RWPE2 (cell line): ENCODE data around the gene DIP2C.
"Not testable (repeated sequence)": the region's sequence is repeated elsewhere in the genome, so short reads cannot be mapped to it uniquely, and the experiment has no call there.

ENCODE experiments used
- ATAC-seq: fragments of 200-7000 bp; cut with Tn5 transposase; 3 replicates; pipeline ENCODE4 v1.9.1; 2021; ENCODE audit warnings: low read depth
- DNase-seq: peaks from one replicate; pipeline ENCODE4 v3.0.0-alpha.2; 2020; ENCODE audit warnings: low spot score
- H3K27ac ChIP-seq: fragments of 450-650 bp; 2 replicates; pipeline ENCODE4 v1.5.1; 2017; ENCODE audit warnings: mild to moderate bottlenecking; ENCODE audit not compliant: poor library complexity, severe bottlenecking
- H3K27me3 ChIP-seq: fragments of 250-450 bp; sonication (Bioruptor Pico); 2 replicates; pipeline ENCODE4 v1.5.1; 2021; ENCODE audit warnings: mild to moderate bottlenecking, moderate library complexity; ENCODE audit not compliant: insufficient read depth, poor library complexity, severe bottlenecking
- H3K36me3 ChIP-seq: fragments of 250-450 bp; sonication (Bioruptor Pico); 2 replicates; pipeline ENCODE4 v1.5.1; 2020; ENCODE audit warnings: low read depth, mild to moderate bottlenecking, moderate library complexity
- H3K4me1 ChIP-seq: fragments of 250-450 bp; sonication (Bioruptor Pico); 2 replicates; pipeline ENCODE4 v1.5.1; 2021; ENCODE audit warnings: mild to moderate bottlenecking, moderate library complexity; ENCODE audit not compliant: insufficient read depth, poor library complexity, severe bottlenecking
- H3K4me3 ChIP-seq: fragments of 250-450 bp; sonication (Bioruptor Pico); 2 replicates; pipeline ENCODE4 v1.5.1; 2021; ENCODE audit warnings: mild to moderate bottlenecking, moderate library complexity; ENCODE audit not compliant: severe bottlenecking
- H3K9me3 ChIP-seq: fragments of 250-450 bp; sonication (Bioruptor Pico); 2 replicates; pipeline ENCODE4 v1.5.1; 2021; ENCODE audit warnings: mild to moderate bottlenecking, moderate library complexity; ENCODE audit not compliant: severe bottlenecking
- TF ChIP-seq, protein P1 (sequence below): fragments of 450-650 bp; IDR thresholded peaks from one replicate; pipeline ENCODE4 v1.5.1; 2017; ENCODE audit warnings: mild to moderate bottlenecking, moderate library complexity; ENCODE audit not compliant: poor library complexity, severe bottlenecking

DIP2C gene

DNA sequence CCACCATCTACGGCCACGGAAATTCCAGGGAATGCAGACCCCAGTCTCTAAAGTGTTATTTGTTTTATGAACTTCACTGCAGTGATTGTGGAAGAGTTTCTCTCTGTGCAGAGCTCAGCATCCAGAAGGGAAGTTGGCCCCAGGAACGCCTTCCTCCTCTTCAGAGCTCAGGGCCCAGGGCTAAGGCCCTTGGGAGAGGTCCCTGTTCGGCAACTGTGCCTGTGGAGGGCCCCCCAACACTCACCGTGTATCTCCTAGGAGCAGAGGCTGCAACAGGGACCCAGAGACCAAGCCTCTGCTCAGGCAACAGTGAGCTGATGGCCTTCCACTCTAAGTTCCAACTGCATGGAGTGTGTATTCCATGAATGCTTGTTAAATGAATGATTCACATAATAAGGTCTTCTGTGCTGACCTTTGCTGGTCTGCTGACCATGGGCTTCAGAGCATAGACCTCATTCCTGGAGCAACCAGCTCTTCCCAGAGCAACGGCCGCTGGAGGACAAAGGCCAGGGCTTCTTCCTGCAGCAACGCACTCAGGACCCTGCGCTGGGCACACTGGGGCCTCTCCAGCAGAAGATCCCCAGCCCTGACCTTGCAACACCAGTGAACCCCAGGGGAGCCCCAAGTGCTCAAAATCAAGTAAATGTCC is 7.7 kb downstream of the DIP2C start:
- DNase-seq (no peak), ATAC-seq (no peak)
- Histone ChIP-seq H3K4me3 (no peak overlapping the region), H3K27ac (no peak overlapping the region), H3K36me3 (no peaks in the 10 kb centered on the region), H3K27me3 (no peaks in the 10 kb centered on the region), H3K9me3 (no peaks in the 10 kb centered on the region), H3K4me1 (no peaks in the 10 kb centered on the region)
- TF ChIP-seq, protein P1, sequence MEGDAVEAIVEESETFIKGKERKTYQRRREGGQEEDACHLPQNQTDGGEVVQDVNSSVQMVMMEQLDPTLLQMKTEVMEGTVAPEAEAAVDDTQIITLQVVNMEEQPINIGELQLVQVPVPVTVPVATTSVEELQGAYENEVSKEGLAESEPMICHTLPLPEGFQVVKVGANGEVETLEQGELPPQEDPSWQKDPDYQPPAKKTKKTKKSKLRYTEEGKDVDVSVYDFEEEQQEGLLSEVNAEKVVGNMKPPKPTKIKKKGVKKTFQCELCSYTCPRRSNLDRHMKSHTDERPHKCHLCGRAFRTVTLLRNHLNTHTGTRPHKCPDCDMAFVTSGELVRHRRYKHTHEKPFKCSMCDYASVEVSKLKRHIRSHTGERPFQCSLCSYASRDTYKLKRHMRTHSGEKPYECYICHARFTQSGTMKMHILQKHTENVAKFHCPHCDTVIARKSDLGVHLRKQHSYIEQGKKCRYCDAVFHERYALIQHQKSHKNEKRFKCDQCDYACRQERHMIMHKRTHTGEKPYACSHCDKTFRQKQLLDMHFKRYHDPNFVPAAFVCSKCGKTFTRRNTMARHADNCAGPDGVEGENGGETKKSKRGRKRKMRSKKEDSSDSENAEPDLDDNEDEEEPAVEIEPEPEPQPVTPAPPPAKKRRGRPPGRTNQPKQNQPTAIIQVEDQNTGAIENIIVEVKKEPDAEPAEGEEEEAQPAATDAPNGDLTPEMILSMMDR: no peak

GRCh38 chr10:680745-681144 is 8.7 kb downstream of the DIP2C start:
- no peak overlapping the region for H3K4me3 ChIP-seq
- DNase-seq: no peak
- no peak for ATAC-seq
- H3K36me3 ChIP-seq: no peaks in the 10 kb centered on the region
- H3K27me3 ChIP-seq: no peaks in the 10 kb centered on the region
- TF ChIP-seq, protein P1: no peak
- H3K4me1 ChIP-seq: no peaks in the 10 kb centered on the region
- no peaks in the 10 kb centered on the region for H3K9me3 ChIP-seq
- no peak overlapping the region for H3K27ac ChIP-seq

- no peak overlapping the region for H3K4me3 ChIP-seq
- H3K4me1 ChIP-seq: no peaks in the 10 kb centered on the region
- no peaks in the 10 kb centered on the region for H3K9me3 ChIP-seq
- no peaks in the 10 kb centered on the region for H3K27me3 ChIP-seq
- DNase-seq (no peak), ATAC-seq (no peak)
- TF ChIP-seq, protein P1: no peak
- H3K27ac ChIP-seq: no peak overlapping the region
- no peaks in the 10 kb centered on the region for H3K36me3 ChIP-seq
Measured at GRCh38 chr10:680146-680545, 9.3 kb downstream of the DIP2C start.

DNA sequence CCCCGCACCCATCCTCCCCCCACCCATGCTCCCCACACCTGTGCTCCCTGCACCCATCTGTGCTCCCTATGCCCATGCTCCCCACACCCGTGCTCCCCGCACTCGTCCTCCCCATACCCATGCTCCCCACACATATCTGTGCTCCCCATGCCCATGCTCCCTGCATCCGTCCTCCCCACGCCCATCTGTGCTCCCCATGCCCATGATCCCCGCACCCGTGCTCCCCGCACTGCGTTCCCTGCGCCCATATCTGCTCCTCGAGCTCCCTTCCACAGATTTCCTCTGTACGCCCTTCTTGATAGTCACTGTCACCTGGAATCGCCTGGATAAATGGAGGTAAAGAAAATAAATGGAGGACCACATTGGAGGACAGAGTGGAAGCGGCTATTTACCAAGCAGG is 9.9 kb downstream of the DIP2C start:
- TF ChIP-seq, protein P1: no peak
- ATAC-seq: no peak
- Histone ChIP-seq H3K27me3 (no peaks in the 10 kb centered on the region), H3K4me1 (no peaks in the 10 kb centered on the region), H3K36me3 (no peaks in the 10 kb centered on the region), H3K9me3 (no peaks in the 10 kb centered on the region), H3K27ac (no peak overlapping the region), H3K4me3 (no peak overlapping the region)
- DNase-seq: no peak

- not testable (repeated sequence) for DNase-seq, ATAC-seq, H3K9me3 ChIP-seq, H3K4me1 ChIP-seq, H3K27ac ChIP-seq, H3K4me3 ChIP-seq, H3K27me3 ChIP-seq, H3K36me3 ChIP-seq
Measured at GRCh38 chr10:678662-679005, 10.8 kb downstream of the DIP2C start.
